Measurements from ENCODE around the gene BGLAP. TPM values are rescaled to one million over a fixed set of nuclear protein-coding genes. Genes with fewer than 3 reads are reported as not detected.
"Not testable (repeated sequence)": the region's sequence is repeated elsewhere in the genome, so short reads cannot be mapped to it uniquely, and the experiment has no call there.

Gene BGLAP
- 1 to 10 TPM; 1.0 to 7.5 (median 4.3) TPM for polyA plus RNA-seq (ENCODE audit: insufficient read length in 4 of 4)

DNA sequence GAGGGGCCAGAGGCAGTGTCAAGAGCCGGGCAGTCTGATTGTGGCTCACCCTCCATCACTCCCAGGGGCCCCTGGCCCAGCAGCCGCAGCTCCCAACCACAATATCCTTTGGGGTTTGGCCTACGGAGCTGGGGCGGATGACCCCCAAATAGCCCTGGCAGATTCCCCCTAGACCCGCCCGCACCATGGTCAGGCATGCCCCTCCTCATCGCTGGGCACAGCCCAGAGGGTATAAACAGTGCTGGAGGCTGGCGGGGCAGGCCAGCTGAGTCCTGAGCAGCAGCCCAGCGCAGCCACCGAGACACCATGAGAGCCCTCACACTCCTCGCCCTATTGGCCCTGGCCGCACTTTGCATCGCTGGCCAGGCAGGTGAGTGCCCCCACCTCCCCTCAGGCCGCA is at the start of gene BGLAP:
Gene BGLAP, plus strand, starts transcription at position 259 of the 400 bp plus-strand sequence. Its CDS starts 48 bp downstream, at position 307.
- DNase-seq (ENCODE audit: low read depth in 4 of 4, low spot score in 2 of 4): no peak

- DNase-seq (ENCODE audit: low read depth in 4 of 4, low spot score in 2 of 4): no peak
Observed at GRCh38 chr1:156193208-156193487, 48.8 kb upstream of the BGLAP start.

DNA sequence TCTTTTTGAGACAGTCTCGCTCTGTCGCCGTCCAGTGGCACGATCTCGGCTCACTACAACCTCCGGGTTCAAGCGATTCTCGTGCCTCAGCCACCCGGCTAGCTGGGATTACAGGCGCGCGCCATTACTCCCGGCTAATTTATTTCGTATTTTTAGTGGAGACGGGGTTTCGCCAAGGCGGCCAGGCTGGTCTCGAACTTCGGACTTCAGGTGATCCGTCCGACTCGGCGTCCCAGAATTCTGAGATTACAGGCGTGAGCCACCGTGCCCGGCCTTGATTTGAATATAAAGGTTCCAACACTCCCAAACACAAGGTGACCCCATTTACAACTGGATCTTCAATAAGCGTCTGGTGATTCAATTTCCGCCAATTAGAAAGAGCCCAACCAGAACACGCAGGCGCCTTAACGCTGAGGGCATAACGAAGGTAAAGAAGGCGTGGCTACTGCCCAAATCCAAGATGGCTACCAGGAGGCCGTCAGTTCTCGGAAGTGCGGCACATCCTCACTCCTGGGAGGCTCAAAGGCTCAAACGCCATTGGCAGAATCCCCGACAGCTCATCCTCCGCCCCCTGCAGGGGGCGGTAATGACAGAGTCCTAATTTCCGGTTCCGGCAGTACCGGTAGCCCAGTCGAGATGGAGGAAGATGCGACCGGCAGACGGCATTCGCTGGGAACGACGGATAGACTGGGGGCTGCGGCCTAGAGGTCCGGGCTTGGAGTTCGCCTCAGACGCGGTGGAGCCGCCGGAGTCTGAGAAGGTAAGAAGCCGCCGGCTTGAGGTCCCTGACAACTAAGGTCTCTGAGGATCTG is 48.3 kb upstream of the BGLAP start, which contains the start of gene SLC25A44:
Gene SLC25A44, plus strand, starts transcription at position 617 of the 812 bp plus-strand sequence. CDS start 5,744 bp downstream, outside the sequence.
- DNase-seq (ENCODE audit: low read depth in 4 of 4, low spot score in 2 of 4): peak; percentile 96 to 99 (median 98)

DNA sequence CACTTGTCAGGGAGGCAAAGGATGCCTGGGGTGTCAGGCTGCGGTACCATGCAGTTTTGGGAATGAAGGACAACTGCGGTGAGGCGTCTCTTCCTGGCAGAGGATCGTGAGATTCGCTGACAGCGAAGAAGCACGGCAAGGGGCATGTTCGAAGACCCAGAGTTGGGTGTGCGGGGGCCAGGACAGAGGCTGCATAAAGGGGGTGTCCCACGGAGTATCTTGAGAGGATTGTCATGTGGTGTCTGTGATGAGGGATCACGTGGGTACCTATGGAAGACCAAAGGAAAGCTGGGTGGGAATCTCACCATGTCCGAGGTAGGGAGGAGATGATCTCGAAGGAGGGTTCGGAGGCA is 47.7 kb upstream of the BGLAP start:
- DNase-seq (ENCODE audit: low read depth in 4 of 4, low spot score in 2 of 4): no peak

- no peak for DNase-seq (ENCODE audit: low read depth in 4 of 4, low spot score in 2 of 4)
Observed at GRCh38 chr1:156195853-156196252, 46.1 kb upstream of the BGLAP start.

GRCh38 chr1:156196445-156196844 is 45.5 kb upstream of the BGLAP start:
- no peak for DNase-seq (ENCODE audit: low read depth in 4 of 4, low spot score in 2 of 4)

DNA sequence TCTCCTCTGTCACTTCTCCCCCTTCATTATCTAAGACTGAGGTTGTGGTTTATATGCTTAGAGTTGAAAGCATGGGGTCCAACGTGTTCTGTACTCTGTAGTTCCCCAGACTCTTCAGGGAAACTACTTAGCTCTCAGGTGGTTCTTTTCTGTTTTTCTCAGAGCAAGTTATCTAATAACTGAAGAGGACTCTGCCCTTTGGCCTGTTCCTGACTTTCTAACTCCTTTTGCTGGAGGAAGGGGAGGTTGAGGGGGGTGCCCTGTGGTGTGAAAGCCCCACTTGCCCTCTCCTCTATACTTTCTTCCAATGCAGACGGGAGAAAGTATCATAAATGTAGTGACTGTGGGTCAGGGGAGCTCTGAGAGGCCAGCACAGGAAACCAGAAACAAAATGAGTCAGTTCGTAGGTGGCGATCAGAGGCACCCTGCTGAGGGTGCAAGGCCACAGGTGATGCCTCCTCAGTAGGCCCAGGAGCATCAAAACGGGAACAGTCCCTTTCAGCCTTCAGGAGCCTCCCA is 43.1 kb upstream of the BGLAP start:
- no peak for DNase-seq (ENCODE audit: low read depth in 4 of 4, low spot score in 2 of 4)

DNA sequence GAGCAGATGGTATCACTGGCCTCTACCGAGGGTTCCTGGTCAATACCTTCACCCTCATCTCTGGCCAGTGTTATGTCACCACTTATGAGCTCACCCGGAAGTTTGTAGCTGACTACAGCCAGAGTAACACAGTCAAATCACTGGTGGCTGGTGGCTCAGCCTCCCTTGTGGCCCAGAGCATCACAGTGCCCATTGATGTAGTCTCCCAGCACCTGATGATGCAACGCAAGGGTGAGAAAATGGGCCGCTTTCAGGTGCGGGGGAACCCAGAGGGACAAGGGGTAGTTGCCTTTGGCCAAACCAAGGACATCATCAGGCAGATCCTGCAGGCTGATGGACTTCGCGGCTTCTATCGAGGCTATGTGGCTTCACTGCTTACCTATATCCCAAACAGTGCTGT is 41.9 kb upstream of the BGLAP start:
- no peak for DNase-seq (ENCODE audit: low read depth in 4 of 4, low spot score in 2 of 4)

DNA sequence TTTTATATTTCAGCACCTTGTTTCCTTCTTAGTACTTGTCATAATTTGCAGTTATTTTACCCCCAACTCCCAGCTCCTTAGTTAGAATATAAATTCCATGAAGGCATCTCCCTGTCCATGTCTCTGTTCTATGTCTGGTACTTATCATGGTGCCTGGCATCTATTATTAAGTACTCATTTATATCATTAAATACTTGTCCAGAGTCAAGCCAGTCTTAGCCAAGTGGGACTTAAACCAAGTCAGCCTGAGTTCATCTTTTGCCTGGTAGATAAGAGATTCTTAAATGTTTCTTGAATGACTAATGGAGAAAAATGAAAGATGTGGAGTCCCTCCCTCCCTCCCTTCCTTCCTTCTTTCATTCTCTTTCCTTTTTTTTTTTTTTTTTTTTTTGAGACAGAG is 38.7 kb upstream of the BGLAP start:
- DNase-seq (ENCODE audit: low read depth in 4 of 4, low spot score in 2 of 4): no peak

GRCh38 chr1:156204686-156205085 is 37.3 kb upstream of the BGLAP start:
- DNase-seq (ENCODE audit: low read depth in 4 of 4, low spot score in 2 of 4): no peak

DNA sequence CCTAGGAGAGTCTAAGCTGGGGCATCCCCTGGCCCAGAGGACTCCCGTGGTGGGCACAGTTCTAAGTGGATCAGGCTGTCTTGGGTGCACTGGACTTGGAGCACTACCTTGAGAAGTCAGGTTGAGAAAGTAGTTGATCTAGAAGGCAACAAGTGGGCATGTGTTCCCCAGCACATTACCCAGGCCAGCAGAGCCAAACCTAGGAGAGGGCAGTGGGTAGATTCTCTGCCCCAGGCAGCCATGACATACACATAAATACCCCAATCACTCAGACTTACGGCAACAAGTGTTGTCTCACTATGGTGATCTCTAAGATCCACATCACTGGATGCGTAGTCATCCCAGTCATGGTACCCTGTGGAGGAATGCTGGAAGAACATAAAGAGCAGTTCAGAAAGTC is 30.7 kb upstream of the BGLAP start:
- DNase-seq (ENCODE audit: low read depth in 4 of 4, low spot score in 2 of 4): no peak

- DNase-seq (ENCODE audit: low read depth in 4 of 4, low spot score in 2 of 4): no peak
Observed at GRCh38 chr1:156212130-156212529, 29.9 kb upstream of the BGLAP start.

- DNase-seq (ENCODE audit: low read depth in 4 of 4, low spot score in 2 of 4): peak; percentile 95 to 97 (median 96)
Observed at GRCh38 chr1:156212833-156213643, 28.9 kb upstream of the BGLAP start, which contains the start of gene PMF1. Gene PMF1, plus strand, starts transcription at chr1:156213007. Its CDS starts 9 bp downstream, at chr1:156213016.

DNA sequence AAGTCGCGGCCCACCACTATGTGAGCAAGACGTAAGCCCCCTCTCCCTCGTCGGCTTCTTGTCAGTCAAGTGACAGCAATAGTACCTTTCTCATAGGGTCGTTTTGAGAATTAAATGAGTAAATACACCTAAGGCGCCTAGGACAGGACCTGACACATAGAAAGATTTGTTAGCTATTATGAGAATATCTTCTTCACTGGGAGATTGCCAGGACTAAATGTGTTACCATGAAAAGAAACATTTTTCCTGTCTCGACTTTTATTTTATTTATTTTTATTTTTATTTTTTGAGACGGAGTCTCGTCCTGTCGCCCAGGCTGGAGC is 28.4 kb upstream of the BGLAP start:
- DNase-seq (ENCODE audit: low read depth in 4 of 4, low spot score in 2 of 4): no peak

DNA sequence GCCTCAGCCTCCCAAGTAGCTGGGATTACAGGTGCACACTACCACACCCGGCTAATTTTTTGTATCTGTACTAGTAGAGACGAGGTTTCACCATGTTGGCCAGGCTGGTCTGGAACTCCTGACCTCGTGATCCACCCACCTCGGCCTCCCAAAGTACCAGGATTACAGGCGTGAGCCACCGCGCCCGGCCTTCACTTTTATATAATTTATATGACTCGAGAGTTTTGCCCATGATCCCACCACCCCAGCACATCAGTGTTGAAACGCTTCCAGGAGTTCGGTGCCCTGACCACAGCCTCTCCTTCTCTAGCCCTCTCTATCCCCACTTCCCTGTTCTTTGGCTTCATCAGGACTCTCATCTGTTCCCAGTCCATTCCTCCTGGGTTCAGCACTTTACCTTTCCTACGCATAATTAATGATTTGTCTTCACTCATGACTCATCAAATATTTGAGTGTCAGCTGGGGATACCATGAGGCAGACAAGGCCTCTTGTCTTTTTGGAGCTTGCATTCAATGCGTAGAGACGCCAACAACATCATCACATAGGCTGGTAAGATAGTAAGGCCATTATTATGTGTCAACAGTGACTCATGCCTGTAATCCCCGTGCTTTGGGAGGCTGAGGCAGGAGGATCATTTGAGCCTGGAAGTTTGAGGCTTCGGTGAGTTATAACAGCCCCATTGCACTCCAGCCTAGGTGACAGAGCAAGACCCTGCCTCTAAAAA is 27.8 kb upstream of the BGLAP start:
- DNase-seq (ENCODE audit: low read depth in 4 of 4, low spot score in 2 of 4): no peak

GRCh38 chr1:156216361-156217086 is 25.5 kb upstream of the BGLAP start:
- not testable (repeated sequence) for DNase-seq (ENCODE audit: low read depth in 4 of 4, low spot score in 2 of 4)

DNA sequence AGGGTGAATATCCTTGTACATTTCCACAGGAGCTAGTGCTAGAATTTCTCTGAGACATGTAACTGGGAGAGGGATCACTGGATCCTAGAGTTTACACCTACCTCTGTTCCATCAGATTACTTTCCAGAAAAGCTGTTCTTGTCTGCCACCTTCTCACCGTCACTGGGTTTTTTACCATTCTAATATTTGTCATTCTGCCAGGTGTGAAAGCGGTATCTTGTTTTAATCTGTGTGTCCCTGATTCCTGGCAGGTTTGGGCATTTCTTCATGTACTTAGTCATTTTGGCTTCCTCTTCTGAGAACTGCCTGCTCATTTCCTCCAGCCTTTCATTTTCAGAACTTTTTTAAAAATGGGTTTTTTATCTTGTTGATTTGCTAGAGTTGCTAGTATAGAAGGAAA is 24.1 kb upstream of the BGLAP start:
- no peak for DNase-seq (ENCODE audit: low read depth in 4 of 4, low spot score in 2 of 4)

DNA sequence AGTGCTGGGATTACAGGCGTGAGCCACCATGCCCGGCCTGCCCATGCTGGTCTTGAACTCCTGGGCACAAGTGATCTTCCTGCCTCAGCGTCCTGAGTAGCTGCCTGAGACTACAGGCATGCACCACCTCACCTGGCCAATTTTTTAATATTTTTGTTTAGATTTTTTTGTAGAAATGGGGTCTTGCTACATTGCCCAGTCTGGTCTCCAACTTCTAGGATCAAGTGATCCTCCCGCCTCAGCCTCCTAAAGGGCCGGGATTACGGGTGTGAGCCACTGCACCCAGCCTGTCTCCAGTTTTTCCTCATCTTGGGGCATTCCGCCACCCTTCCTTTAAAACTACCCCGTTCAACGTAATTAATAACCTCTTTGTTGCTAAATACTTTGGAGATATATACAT is 21.8 kb upstream of the BGLAP start:
- no peak for DNase-seq (ENCODE audit: low read depth in 4 of 4, low spot score in 2 of 4)

- DNase-seq (ENCODE audit: low read depth in 4 of 4, low spot score in 2 of 4): no peak
Observed at GRCh38 chr1:156221986-156222692, 19.8 kb upstream of the BGLAP start.

- no peak for DNase-seq (ENCODE audit: low read depth in 4 of 4, low spot score in 2 of 4)
Observed at GRCh38 chr1:156225677-156226014, 16.3 kb upstream of the BGLAP start.

Measured in left renal cortex interstitium (tissue), 4 donors.